ENCODE results near the gene ERI3.
"Not testable (repeated sequence)": the region's sequence is repeated elsewhere in the genome, so short reads cannot be mapped to it uniquely, and the experiment has no call there.

ERI3 gene

GRCh38 chr1:44218503-44219300 lies 136.4 kb downstream of the ERI3 start:
- FAIRE-seq (no peak), DNase-seq (ENCODE audit: insufficient read length, low spot score) (no peak)

GRCh38 chr1:44217809-44218410 lies 137.1 kb downstream of the ERI3 start:
- DNase-seq (ENCODE audit: insufficient read length, low spot score) (peak; percentile 48), FAIRE-seq (peak; percentile 52)

- FAIRE-seq: no peak
- DNase-seq (ENCODE audit: insufficient read length, low spot score): peak; percentile 60
Measured at GRCh38 chr1:44213222-44214112, 141.6 kb downstream of the ERI3 start, which contains the start of gene DMAP1. Gene DMAP1 (plus strand): TSS chr1:44213471. CDS start chr1:44213754, 283 bp downstream.

- FAIRE-seq (no peak), DNase-seq (ENCODE audit: insufficient read length, low spot score) (no peak)
Measured at GRCh38 chr1:44212355-44213221, 142.5 kb downstream of the ERI3 start.

GRCh38 chr1:44210595-44210994 lies 144.5 kb downstream of the ERI3 start:
- no peak for DNase-seq (ENCODE audit: insufficient read length, low spot score)
- no peak for FAIRE-seq

DNA sequence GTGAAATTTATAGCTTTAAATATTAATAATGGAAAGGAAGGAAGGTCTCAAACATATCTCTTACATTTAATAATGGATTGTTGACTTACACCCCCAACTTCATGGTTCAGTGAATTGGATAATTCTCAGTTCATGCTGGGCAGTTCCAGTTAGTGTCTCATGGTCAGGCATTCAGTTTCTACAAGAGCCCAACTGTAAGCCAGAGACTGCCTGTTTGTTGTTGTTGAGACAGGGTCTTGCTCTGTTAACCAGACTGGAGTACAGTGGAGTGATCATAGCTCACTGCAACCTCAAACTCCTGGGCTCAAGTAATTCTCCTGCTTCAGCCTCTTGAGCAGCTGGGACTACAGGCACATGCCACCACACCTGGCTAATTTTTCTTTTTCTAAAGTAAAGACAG lies 146.8 kb downstream of the ERI3 start:
- no peak for FAIRE-seq
- DNase-seq (ENCODE audit: insufficient read length, low spot score): no peak

GRCh38 chr1:44206545-44206944 lies 148.5 kb downstream of the ERI3 start:
- not testable (repeated sequence) for FAIRE-seq; DNase-seq (ENCODE audit: insufficient read length, low spot score)

DNA sequence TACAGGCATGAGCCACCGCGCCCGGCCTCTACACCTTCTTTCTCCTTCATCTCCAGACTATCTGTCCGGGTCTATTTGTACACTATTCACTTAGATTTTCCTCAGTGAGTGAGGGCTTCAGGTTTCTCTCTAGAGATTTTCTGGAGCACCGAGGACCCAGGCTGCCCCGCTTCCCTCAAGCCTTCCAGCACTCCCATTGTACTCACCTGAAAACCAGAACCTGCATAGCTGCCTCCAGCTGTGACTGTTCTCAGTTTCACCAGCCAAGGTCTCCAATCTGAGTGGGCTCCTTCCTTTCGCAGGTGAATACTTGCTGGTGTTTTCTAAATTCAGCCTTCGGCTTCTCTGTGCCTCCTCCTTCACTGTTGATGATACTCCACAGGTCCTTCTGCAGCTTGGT lies 154.7 kb downstream of the ERI3 start:
- DNase-seq (ENCODE audit: insufficient read length, low spot score) (no peak), FAIRE-seq (no peak)

GRCh38 chr1:44174630-44175029 lies 180.4 kb downstream of the ERI3 start:
- FAIRE-seq: no peak
- DNase-seq (ENCODE audit: insufficient read length, low spot score): no peak
